NCI-H2081 (cell line): ENCODE measurements around the gene PRMT1.

Experiments used
- DNase-seq, 2 experiments: peaks; one replicate each; lab custom pipeline; 2025; lab: John Stamatoyannopoulos, UW

The PRMT1 gene

DNA sequence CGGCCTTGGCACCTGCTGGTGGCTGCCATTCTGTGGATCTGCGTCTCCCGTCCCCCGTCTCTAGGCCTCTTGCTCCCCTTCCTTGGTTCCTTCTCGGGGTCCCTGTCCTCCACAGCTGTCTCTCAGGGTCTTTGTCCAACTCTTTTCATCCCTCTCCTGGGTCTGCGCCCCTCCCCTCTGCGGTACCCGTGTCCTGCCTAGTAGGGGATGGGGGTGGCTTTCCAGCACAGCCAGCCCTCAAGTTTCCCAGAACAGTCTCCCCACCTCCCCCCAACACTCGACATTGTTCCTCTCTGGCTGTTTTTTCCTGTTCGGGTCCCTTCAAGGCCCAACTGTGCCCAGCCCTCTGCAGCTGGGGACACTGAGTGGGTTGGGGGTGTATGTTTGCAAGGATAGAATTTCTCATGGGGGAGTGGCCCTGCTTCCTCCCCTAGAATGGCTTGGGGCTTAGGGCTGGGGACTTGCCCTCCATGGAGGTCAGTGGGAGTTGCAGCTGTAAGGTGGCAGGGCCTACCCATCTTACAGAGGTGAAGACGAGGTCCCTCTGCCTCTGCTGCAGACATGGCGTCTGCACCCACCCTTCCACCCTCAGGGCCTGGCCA, 11.6 kb downstream of the PRMT1 start:
- DNase-seq, result no peak

DNA sequence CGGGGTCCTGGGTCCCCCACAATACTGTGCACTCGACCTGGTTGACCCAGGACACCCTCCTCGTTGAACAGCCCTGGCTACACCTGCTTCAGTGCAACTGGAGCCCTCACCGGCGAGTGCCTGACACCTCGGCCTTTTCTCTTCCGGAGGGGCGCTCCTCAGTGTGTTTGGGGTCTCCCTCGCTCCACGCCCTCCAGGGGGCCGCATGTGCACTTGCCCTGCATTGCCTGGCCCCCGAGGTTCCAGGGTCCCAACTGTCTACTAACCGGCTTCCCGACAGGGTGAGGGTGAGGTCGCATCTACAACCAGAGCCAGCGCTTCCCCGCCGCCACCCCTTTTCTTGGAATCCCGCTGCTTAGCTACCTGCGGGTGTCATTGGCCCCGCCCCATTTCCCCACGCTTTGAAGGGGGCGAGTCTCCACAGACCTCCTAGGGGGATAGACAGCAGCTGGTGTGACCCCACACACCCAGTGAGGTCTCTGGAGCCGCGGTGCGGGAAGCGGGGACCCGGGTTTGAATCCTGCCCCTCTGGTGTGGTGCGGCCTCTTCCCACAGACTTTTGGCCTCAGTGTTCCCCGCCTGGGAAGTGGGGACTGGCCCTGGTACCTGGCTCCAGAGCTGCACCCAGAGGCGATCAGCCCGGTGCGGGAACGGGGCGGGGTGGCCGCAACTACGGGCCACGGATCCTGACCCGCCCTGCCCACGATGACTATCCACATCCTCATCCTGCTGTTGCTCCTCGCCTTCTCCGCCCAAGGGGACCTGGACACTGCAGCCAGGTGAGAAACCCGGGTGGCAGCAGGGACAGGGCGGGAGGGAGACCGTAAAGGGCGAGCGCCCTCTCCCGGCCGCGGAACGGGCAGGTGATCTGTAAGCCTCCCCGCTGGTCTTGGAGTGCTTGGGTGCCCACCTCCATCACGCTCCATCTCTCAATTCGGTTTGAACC, 12.3 kb downstream of the PRMT1 start, which contains the start of gene ADM5:
ADM5 (plus strand) TSS at position 462 of the 946 bp plus-strand sequence; CDS start at position 706, 244 bp downstream.
- DNase-seq, result peak; percentile 70 to 77

- no peak for DNase-seq
Observed at GRCh38 chr19:49690079-49690655, 13.1 kb downstream of the PRMT1 start.

GRCh38 chr19:49690656-49691242, 13.7 kb downstream of the PRMT1 start, which contains the start of gene CPT1C:
TSS of gene CPT1C (plus strand) at chr19:49691116. CDS start at chr19:49692253, 1,137 bp downstream.
- DNase-seq, result peak; percentile 92

GRCh38 chr19:49691243-49692146, 14.4 kb downstream of the PRMT1 start:
- DNase-seq, result peak; percentile 72 to 78

GRCh38 chr19:49692147-49692506, 15.1 kb downstream of the PRMT1 start:
- DNase-seq, result no peak

DNA sequence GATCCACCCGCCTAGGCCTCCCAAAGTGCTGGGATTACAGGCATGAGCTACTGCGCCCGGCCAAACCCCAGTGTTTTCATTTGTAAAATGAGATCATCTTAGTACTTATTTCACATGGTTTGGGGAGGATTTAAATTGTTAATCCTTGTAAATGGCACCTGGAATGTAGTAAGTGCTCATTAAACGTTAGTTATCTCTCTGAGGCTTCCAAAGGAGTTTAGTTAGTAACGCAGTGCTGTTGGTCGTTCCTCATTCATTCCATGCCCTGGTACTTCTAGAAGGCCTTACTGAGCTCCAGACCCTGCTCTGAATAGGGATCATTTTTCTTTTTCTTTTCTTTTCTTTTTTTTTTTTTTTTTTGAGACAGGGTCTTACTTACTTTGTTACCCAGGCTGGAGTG, 19.0 kb downstream of the PRMT1 start:
- no peak for DNase-seq

DNA sequence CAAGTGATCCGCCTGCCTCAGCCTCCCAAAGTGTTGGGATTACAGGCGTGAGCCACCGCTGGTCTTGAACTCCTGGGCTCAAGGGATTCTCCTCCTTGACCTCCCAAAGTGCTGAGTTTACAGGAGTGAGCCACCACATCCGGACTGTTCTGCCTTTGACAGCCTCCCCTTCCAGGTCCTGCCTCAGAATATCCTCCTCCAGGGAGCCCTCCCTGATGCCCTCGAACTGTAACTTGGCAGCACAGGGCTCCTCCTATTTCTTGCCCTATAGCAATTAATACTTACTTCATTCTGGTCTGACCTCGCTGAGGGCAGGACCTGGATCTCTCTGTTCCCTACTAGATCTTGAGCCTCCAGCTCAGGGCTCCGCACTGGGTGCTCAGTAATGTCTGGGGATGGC, 19.8 kb downstream of the PRMT1 start:
- DNase-seq, result no peak

DNA sequence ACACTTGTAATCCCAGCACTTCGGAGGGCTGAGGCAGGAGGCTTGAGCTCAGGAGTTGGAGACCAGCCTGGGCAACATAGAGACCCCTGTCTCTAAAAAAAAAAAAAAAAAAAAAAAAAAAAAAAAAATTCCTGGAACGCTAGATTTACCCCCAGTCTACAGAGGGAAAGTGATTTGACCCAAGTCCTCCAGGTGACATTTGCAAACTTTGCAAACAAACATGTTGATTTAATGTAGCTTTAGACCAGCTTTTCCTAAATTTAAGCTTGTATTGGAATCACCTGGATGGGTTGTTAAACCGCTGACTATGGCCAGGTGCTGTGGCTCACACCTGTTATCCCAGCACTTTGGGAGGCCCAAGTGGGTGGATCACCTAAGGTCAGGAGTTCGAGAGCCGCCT, 22.3 kb downstream of the PRMT1 start:
- no peak for DNase-seq

- no peak for DNase-seq
Observed at GRCh38 chr19:49700563-49700962, 23.5 kb downstream of the PRMT1 start.

DNA sequence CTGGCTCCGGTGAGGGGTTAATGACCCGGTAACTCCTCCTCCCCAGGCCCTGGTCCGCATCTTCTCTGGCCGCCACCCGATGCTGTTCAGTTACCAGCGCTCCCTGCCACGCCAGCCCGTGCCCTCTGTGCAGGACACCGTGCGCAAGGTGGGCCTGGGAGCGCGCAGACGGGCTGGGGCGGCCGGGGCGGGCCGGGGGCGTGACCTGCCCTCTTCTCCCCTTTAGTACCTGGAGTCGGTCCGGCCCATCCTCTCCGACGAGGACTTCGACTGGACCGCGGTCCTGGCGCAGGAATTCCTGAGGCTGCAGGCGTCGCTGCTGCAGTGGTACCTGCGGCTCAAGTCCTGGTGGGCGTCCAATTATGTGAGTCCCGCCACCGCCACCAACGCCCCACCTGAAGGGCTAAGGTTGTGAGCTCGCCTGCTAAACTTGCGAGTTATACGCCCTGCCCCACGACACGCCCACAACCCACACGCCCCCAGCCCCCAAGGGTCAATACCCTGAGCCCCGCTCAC, 24.3 kb downstream of the PRMT1 start:
- no peak for DNase-seq

GRCh38 chr19:49704888-49705642, 28.0 kb downstream of the PRMT1 start:
- DNase-seq, result no peak

DNA sequence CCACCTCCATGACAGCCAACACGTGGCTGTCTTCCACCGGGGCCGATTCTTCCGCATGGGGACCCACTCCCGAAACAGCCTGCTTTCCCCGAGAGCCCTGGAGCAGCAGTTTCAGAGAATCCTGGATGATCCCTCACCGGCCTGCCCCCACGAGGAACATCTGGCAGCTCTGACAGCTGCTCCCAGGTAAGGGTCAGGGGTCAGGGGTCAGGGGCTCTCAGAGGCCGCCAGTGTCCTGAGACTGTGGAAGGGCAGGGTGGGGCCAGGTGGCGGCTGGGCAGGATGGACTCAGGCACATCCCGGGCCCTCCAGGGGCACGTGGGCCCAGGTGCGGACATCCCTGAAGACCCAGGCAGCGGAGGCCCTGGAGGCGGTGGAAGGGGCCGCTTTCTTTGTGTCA, 28.8 kb downstream of the PRMT1 start:
- DNase-seq, result no peak

GRCh38 chr19:49710372-49710951, 33.4 kb downstream of the PRMT1 start:
- DNase-seq, result no peak

DNA sequence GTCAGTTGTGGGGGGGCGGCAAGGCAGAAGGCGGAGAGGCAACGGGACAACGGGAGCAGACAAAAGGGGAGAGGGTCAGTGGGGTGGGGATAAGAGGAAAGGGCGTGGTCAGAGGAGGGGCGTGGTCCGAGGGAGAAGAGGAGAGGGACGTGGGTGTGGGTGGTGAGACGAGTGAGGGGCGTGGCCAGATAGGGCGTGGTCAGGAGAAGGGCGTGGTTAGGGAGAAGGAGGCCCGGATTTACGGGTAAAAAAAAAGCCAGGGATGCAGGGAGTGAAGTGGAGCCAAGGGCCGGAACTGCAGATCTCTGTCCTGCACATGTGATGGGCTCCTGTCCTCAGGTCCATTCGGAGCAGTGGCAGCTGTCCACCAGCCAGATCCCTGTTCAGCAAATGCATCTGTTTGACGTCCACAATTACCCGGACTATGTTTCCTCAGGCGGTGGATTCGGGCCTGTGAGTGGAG, 35.4 kb downstream of the PRMT1 start:
- DNase-seq, result no peak

DNA sequence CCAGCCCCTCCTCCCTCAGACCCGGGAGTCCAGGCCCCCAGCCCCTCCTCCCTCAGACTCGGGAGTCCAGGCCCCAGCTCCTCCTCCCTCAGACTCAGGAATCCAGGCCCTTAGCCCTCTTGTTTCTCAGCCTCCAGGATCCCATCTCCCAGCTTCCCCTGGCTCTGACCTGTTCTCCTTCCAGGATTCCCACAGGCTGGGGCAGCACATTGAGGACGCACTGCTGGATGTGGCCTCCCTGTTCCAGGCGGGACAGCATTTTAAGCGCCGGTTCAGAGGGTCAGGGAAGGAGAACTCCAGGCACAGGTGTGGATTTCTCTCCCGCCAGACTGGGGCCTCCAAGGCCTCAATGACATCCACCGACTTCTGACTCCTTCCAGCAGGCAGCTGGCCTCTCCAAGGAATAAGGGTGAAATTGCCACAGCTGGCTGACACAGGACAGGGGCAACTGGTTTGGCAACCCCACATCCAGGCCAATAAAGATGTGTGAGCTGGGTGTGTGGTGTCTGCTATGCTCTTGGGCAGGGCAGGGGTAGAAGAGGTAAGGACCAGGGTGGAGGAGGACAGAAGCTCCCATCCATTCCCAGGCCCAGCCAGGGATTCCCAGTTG, 36.3 kb downstream of the PRMT1 start:
- no peak for DNase-seq

GRCh38 chr19:49716154-49716553, 39.1 kb downstream of the PRMT1 start:
- no peak for DNase-seq

DNA sequence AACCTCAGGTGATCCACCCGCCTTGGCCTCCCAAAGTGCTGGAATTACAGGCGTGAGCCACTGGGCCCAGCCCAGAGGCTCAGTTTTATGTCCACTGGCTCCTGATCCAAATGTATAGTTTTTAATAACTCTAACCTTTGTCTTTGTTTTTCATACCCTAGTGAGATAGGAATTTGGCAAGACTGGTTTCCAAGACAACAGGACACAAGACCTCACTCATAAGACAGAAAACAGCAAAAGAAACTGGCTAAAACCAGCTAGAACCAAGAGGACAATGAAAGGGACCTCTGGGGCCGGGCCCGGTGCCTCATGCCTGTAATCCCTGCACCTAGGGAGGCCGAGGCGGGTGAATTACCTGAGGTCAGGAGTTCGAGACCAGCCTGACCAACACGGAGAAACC, 41.4 kb downstream of the PRMT1 start:
- no peak for DNase-seq

GRCh38 chr19:49718991-49719390, 41.9 kb downstream of the PRMT1 start:
- DNase-seq, result no peak
